HG03521 (cell line): ENCODE results near the gene ABI3BP.

Source experiments
- ATAC-seq: cut with Tn5 transposase; IDR thresholded peaks from one replicate; pipeline ENCODE4 v1.9.1; 2021; ENCODE audit warnings: mild to moderate bottlenecking, moderate library complexity; ENCODE audit not compliant: unreplicated experiment

Gene ABI3BP

GRCh38 chr3:100782906-100783305 lies 210.3 kb downstream of the ABI3BP start:
- ATAC-seq, result no peak

DNA sequence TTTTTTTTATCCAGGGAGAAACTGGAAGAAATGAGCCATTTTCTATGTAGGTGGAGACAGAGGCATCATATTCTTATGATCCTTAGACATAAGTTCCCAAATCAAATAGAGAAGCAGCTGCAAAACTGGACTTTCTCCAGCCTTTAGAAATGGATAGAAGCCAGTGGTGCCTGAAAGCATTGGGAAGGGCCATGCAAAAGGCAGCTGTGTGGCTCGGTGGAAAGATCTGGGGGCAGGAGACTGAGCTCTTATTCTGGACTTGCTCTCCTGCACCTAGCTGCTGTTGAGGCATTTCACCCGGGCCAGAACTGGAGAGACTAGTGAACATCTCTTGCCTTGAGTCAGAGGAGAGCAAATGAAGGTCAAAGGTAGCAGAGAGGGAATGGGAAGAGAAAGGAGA lies 210.9 kb downstream of the ABI3BP start:
- ATAC-seq, result no peak

- no peak for ATAC-seq
Observed at GRCh38 chr3:100781301-100781700, 211.9 kb downstream of the ABI3BP start.

DNA sequence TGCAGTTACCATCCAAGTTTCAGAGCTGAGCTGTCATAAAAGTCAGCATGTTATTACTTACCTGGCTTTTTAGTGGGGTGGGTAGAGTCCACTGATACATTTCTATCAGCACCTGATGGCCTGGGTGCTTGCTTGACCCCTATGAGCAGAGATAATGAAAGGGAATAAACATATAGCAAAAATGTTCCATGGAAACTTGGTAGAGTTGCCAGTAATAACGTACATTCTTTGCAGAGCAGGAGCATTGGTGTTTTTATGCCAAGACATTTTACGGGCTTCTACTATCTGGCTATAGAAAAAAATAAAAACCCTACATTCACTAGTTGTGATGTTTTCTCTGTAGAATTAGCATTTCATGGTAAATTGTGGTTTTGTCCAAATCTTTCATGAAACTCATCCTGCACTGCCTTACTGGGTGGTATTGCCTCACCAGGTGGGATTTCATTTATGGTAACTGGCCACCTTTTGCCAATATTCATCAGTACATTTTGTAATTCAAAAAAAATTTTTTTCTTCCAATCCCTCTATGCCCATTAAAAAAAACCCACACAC lies 213.1 kb downstream of the ABI3BP start:
- ATAC-seq, result no peak

DNA sequence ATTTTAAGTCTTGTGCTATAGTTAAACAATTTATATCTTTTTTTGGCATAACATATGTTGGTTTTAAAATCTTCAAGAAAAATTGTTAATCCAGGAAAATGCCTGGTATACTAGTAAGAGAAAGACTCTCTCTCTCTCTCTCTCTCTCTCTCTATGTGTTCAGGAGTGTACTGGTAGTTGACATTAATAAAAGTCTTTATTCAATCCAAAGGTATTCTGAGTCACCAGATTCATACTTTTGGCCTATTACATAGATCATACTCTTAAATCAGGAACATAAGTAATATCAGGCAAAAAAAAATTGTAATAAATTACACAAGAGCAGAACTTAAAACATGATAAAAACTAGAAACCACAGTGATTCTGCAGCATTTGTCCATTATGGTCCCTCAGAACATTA lies 213.7 kb downstream of the ABI3BP start:
- ATAC-seq, result no peak

DNA sequence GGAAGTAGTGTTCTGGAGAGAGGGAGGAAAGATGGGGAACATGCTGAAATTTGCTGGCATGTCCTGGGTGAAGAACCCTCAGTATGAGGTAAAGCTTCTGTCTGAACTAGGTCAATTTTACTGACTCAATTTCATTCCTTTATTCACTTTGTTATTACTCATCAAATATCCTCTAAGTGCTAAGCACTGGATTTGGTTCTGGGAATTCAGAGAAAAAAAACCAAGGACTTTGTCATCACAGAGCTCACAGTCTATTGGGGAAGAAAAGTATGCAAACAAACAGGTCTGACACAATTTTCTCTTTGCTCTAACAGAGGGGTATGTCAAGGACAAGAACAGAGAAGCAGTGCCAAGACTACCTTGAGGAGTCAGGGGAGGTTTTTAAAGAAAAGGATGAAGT lies 215.9 kb downstream of the ABI3BP start:
- ATAC-seq, result no peak

DNA sequence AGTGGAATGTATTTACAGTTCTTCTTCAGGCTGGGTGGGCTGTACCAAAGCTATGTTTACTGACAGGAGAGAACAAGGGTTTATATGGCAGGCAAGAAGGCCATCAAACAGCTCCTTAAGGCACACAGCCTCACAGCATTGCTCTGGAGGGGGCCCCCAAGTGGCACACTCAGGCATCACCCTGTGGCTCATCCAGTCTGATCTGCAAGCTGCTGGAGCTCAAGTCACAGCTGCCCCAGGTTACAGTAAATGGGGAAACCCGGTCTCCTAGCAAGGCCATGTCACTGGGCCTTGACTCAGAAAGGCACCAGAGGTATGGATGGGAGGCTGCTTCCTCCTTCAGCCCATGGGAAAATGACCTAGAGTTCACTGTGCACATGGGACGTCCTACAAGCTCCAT lies 216.5 kb downstream of the ABI3BP start:
- ATAC-seq, result no peak

DNA sequence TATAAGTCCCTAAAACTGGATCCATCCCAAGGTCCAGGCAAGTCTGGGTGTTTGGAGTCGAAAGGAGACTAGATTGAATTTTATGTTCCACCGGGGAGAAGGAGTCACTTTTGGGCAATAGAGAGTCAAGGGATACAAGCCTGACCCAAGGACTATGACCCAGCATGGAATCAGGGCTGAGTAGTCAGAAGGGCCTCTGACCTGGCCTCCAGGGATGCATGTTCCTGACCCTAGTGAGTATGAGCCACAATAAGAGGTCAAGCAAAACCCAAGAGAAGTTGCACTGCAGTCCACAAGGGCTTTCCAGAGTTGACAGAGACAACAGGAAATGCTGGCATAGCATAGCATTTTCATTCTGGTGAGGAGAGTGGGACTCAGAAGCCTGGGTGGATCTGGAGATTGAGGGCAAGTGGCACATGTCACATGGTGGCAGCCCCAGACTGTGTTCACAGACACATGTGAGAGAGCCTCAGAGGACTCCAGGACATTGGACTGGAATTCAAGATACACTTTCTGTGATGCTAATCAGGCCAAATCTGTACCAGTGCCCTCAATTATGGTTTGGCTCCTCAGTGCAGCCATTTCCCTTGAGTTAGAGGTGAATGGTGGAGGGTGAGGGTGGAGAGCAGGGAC lies 217.0 kb downstream of the ABI3BP start:
- no peak for ATAC-seq

DNA sequence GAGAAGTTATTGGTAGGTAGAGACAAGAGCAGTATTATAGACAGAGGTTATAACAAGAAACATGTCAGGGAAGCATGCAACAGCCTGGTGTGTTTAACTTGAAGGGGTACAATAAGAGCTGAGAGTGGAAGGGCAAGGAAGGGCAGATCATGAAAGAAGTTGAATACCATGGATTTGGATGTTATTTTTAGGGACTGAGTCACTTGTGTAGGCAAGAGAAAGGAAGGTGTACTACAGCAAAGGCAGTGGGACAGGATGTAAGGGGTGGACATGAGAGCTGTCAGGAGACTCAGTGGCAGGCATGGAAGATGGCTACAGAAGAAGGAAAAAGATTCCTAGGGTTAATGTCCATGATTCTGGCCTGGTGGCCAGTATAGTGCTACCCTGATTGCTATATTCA lies 217.6 kb downstream of the ABI3BP start:
- no peak for ATAC-seq

DNA sequence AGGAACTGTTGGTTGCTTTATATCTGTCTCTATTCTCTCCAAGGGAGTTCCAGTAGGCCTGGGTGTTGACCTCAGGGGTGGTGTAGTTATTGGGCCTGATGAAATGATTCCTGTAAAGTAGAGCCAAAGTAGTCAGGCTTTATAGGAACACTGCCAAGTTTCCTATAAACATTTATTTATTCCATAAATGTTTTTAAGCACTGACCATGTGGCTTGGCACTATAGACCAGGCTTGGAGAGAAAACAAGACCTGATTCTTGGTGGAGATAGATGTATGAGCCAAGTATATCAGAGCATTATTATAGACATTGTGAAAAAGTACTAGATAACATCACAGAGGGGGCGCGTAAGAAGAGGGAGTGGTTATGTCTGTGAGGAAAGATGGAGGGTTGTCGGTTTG lies 218.0 kb downstream of the ABI3BP start:
- ATAC-seq, result no peak

DNA sequence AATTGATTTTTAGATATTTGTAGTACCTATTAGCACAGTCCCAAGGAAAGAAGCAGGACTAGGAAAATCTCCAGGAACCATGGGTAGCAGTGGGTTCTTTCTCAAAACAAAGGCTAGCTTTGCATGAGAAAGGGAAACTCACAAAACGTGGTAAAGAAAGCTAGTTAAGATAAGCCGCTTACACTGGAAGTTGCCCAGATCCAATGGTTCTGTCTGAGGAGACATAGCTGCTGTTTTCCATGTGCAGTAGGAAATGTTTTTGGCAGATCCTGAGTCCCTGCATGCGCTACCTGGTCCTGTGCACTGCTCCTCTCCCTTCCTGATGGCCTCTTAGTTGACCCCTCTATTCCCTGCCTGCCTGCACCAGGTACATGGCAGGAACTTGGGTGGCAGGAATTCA lies 223.5 kb downstream of the ABI3BP start:
- ATAC-seq, result no peak

DNA sequence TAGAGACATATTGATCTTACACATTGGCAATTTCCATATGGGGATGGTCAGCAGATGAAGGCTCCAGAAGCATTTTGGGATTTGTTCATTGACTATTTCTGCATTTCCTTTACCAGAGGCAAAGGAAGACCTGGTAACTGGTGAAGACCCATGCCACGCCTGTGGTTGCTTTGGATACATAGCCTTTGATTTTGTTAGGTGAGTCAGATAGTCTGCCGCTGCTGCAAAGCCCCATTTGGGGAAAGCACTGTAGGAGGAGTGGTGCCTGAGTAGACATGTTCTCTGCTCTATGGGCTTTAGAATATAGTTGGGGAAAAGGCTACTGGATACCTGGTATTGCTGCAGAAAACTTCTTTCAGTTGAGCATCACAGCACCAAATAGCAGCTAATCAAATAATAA lies 227.2 kb downstream of the ABI3BP start:
- ATAC-seq, result no peak

DNA sequence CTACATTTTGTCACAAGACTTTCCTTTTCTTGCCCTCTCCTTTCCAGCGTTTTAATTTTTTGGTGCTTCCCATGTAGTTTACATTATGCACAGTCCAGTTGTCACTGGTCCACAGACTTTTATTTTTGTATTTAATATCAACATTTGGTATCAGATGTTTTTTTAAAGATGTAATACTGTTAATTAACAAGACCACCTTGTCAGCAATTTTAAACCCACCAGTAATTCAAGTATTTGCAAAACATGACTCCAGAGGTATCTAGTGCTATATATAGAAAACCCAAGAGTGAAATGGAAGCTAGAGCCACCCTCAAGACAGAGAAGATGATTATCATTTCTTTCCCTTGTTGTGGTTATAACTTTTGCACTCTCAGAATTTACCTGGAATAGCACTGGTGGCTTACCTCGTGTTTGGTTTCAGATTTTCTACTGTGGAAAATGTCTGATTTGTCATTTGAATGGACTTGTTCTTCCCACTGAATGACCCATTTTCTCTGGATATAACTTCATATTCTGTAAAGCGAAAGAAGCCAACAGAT lies 227.7 kb downstream of the ABI3BP start:
- no peak for ATAC-seq

- no peak for ATAC-seq
Observed at GRCh38 chr3:100761951-100762350, 231.3 kb downstream of the ABI3BP start.

- ATAC-seq, result peak; percentile 68
Observed at GRCh38 chr3:100761211-100761942, 231.8 kb downstream of the ABI3BP start.

- no peak for ATAC-seq
Observed at GRCh38 chr3:100760377-100760776, 232.8 kb downstream of the ABI3BP start.

GRCh38 chr3:100759950-100760349 lies 233.3 kb downstream of the ABI3BP start:
- ATAC-seq, result no peak

- no peak for ATAC-seq
Observed at GRCh38 chr3:100759159-100759558, 234.1 kb downstream of the ABI3BP start.

- no peak for ATAC-seq
Observed at GRCh38 chr3:100756441-100756840, 236.8 kb downstream of the ABI3BP start.

- no peak for ATAC-seq
Observed at GRCh38 chr3:100754563-100755334, 238.5 kb downstream of the ABI3BP start.

DNA sequence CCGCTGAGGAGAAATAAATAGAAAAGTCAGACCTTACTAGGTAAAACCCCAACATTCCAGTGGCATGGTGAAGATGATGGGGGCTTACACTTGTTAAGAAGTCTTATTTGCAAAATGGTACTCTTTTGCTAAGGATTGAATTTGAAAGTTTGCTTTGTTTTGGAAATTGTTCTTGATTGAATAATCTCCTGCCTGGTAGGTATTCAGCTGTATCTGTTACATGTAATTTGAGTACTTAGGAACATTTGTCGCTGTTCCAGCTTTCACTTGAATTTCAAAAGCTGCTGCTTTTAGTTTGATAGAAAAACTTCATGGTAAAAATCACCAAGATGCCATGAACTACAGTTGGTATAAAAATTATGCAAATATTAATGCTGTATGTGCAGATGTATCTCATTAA lies 239.4 kb downstream of the ABI3BP start:
- ATAC-seq, result no peak
